GM20000 (cell line): ENCODE results near the gene JMJD4.

Experiments used
- DNase-seq: peaks from one replicate; pipeline ENCODE4 v3.0.0; 2012; ENCODE audit warnings: low spot score
- CTCF ChIP-seq: IDR thresholded peaks from 2 replicates; pipeline ENCODE4 v1.5.1; 2012; ENCODE audit warnings: mild to moderate bottlenecking, control low read depth; ENCODE audit errors: extremely low read depth, missing control alignments

Gene JMJD4

GRCh38 chr1:227747948-227748495, 12.9 kb upstream of the JMJD4 start:
- DNase-seq, result no peak
- no peak for TF ChIP-seq CTCF

DNA sequence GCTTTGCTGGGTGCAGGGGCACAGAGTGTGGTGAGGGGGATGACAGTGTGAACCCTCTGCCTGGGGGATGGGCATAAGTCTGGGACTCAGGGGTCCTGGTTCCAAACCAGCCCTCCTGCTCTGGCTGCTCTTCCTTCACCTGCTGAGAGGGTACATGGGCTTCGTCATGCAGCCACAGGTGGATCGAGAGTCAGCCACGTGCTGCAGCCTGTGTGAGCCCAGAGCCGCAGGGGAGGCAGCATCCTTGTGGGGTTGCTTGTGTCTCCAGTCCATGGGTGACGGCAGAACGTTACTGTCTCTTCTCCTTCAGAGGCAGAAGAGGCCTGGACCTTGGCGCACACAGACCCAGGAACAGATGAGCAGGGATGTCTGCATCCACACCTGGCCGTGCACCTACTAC, 12.3 kb upstream of the JMJD4 start:
- TF ChIP-seq CTCF, result no peak
- DNase-seq, result no peak

DNA sequence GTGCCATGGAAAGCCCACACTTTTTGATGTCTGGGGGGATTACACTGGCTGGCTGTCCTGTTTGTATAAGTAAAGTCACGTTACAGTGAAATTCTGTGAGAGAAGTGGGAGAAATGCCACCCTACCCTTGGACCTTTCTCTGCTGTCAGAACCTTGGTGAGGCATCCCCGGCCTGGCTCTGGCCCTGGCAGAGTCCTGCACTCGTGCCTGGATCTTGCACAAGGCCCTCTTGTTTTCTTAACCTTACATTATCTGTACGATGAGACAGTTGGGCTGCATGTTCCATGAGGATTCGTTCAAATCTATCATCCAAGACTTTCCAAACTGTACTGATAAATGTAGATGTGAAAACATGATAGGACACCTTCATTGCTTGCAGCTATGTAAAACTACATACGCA, 11.6 kb upstream of the JMJD4 start:
- TF ChIP-seq CTCF, result no peak
- DNase-seq, result no peak

- DNase-seq, result no peak
- TF ChIP-seq CTCF, result no peak
These were observed 10.6 kb upstream of the JMJD4 start for GRCh38 chr1:227745568-227746265.

GRCh38 chr1:227744668-227745067, 9.6 kb upstream of the JMJD4 start:
- no peak for TF ChIP-seq CTCF
- no peak for DNase-seq

- TF ChIP-seq CTCF, result no peak
- no peak for DNase-seq
These were observed 7.9 kb upstream of the JMJD4 start for GRCh38 chr1:227742738-227743715.
